PC-9 (cell line): ENCODE results near the gene NR2F1-AS1.

Experiments
- CTCF ChIP-seq: fragments of 200-600 bp; sonication (generic); conservative IDR thresholded peaks from 2 replicates; pipeline ENCODE4 v1.6.1; 2017; ENCODE audit warnings: mixed run types, antibody characterized with exemption, mild to moderate bottlenecking, moderate library complexity
- EZH2 ChIP-seq: fragments of 200-600 bp; sonication (generic); IDR thresholded peaks from 2 replicates; pipeline ENCODE4 v1.8.0; 2017; ENCODE audit warnings: antibody characterized with exemption, low read depth

GRCh38 chr5:93596676-93597490 is 15.9 kb upstream of the NR2F1-AS1 start:
- TF ChIP-seq CTCF (no peak), EZH2 (no peak)
